Stimulated activated CD4-positive, alpha-beta T cell treated with anti-CD3 and anti-CD28 coated beads, Interleukin-12 subunit alpha, Interleukin-12 subunit beta, amount 100 ng/mL, for 4 hours (primary cell): ENCODE results near the gene G6PC2.

Experiments
- DNase-seq: peaks from one replicate; pipeline ENCODE4 v3.0.0-alpha.2; 2020

G6PC2 gene

GRCh38 chr2:168949324-168949723 is 48.2 kb downstream of the G6PC2 start:
- DNase-seq: no peak

GRCh38 chr2:168951871-168952270 is 50.8 kb downstream of the G6PC2 start:
- DNase-seq: no peak

DNA sequence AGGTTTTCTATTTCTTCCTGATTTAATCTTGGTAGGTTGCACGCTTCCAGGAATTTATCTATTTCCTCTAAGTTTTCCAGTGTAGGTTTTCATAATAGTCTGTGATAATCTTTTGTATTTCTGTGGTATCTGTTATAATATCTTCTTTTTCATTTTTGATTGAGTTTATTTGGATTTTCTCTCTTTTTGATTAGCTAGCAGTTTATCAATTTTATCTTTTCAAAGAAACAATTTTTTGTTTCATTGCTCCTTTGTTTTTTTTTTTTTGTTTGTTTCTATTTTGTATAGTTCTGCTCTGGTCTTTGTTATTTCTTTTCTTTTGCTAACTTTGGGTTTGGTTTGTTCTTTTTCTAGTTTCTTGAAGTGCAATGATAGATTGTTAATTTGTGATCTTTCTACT is 51.3 kb downstream of the G6PC2 start:
- no peak for DNase-seq

DNA sequence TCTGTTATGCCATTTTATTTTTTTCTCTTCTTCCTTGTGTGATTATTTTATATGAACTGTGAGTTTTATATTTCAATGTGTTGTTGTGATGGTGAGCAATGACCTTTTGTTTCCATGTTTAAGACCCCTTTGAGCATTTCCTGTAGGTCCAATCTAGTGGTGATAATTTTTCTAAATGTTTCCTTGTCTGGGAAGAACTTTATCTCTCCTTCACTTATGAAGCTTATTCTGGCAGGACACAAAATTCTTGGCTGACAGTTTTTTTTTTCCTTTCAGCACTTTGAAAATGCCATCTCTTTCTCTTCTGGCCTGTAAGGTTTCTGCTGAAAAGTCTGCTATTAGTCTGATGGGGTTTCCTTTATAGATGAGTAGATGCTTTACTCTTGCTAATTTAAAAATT is 53.2 kb downstream of the G6PC2 start:
- DNase-seq: no peak

GRCh38 chr2:168955321-168955720 is 54.2 kb downstream of the G6PC2 start:
- DNase-seq: no peak

DNA sequence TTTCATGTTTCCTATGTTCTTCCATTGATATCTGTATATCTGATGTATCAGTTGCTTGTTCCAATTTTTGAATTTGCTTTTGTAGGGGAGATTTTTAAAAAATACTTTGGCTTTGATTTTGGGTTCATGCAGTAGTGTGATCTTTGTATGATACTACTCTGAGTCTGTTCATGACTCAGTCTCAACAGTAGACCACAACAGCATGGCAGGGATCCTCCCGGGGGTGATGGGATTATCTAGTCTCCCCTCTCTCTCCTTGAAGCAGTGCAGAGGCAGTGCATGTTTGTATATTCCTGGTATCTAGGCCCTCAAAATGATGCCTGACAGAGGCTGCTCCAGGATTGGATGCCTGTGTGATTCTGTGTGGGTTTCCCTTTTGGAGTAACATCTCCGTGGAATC is 55.3 kb downstream of the G6PC2 start:
- DNase-seq: no peak
